Amygdala (tissue), 56 donors: ENCODE data around the gene ZNF280B.

Experiments used
- DNase-seq, 56 donors: peaks; one replicate each; lab custom pipeline; 2025; lab: John Stamatoyannopoulos, UW

Gene ZNF280B

DNA sequence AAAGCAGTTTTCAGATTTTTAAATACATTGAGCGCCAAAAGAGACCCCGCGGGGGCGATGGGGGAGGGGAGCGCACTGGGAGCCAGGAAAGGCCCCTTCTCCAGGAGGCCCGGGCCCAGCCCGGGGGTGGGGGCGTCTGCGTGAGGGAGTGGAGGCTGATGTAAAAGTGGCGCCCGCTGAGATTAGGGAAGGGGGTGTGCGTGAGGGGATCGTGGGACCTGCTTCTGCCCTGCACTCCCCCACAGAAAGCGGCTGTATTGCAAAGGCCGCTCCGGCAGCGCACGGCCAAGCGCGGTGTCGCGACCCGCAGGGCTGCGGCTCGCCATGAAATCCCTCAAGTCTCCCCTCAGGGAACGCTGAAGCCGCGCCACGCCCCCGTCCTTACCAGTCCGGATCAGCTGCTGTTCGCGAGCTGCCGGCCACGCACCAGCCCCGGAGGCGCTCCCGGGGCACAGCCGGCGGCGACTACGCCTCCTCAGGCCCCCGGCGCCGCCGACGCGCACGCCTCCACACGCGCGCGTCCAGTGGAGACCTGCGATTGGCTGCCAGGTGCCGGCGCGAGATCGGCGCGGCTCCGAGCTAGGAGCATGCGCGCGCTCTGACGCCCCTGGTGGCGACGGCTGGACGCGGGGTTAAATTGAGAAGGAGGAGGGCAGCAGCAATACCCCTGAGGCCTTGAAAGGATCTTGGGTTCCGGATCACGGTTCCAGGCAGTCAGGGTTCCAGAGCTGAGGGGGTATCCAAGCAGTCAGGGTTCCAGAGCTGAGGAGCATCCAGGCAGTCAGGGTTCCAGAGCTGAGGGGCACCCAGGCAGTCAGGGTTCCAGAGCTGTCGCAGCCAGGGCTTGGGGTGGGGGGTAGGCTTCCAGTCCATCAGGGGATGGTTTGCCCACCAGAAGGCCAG is at the start of gene ZNF280B:
Gene ZNF280B, minus strand, starts transcription at position 469 of the 903 bp plus-strand sequence. CDS start 19,344 bp downstream, outside the sequence.
- DNase-seq = peak in 53 of 56 donors; percentile 3 to 81 (median 48)

DNA sequence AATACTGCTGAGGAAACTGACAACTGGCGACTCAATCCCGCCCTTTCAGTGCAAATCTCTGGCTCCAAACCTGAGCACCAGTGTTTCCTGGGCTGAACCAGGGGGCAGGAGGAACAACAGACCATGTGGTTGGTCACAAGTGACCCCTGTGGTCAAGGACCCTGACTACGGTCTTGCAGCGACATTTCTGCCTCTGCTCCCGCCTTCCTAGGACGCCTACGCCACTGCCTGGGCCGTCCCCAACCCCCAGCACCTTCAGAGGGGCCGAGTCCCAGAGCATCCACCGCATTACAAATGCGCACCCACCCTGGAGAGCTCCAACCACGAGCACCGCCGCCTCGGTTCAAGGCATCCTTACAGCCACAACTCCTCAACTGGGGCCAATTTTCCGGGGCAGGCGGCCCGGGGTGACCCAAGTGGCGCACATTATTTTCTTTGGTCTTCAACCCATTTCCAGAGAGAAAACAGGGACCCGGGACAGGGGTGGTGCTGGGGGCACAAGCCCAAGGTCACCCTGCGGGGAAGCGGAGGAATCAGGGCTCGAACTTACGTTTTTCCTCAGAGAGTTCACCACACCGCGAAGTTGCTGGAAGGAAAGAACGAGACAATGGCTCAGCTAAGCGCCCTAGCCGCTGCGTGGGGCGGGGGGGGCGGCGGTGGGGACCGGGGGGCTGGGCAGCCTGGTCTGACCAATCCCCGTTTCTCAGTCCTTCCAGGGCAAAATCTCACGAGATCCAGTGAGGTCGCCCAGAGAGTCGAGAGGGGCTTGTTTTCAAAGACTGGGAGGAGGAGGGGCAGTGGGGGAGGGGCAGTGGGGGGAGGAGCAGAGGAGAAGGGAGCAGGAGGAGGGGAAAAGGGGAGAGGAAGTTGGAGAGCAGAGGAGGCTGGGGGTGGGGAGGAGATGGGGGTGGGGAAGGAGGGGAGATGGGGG is 48.7 kb upstream of the ZNF280B start:
- DNase-seq = peak in 1 of 56 donors; percentile 3

- DNase-seq = no peak
These were observed 48.0 kb upstream of the ZNF280B start for GRCh38 chr22:22556578-22556977.

DNA sequence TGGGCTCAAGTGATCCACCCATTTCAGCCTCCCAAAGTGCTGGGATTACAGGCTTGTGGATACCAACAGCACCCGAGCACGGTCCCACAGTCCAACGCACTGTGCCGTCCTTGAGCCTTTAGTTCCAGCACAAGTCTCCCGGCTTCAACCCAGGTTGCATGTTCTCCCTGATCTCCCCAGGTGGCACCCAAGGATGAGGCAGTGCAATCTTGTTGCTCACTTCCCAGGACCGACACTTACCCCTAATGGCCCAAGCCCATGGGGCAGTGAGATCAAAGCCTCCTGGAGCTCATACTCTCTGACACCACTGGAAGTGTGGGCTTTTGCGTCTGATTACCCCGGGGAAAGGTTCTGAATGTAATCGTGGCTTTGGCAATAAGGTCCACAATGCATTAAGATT is 47.1 kb upstream of the ZNF280B start:
- DNase-seq = no peak

- DNase-seq = no peak
These were observed 46.2 kb upstream of the ZNF280B start for GRCh38 chr22:22554587-22555284.

DNA sequence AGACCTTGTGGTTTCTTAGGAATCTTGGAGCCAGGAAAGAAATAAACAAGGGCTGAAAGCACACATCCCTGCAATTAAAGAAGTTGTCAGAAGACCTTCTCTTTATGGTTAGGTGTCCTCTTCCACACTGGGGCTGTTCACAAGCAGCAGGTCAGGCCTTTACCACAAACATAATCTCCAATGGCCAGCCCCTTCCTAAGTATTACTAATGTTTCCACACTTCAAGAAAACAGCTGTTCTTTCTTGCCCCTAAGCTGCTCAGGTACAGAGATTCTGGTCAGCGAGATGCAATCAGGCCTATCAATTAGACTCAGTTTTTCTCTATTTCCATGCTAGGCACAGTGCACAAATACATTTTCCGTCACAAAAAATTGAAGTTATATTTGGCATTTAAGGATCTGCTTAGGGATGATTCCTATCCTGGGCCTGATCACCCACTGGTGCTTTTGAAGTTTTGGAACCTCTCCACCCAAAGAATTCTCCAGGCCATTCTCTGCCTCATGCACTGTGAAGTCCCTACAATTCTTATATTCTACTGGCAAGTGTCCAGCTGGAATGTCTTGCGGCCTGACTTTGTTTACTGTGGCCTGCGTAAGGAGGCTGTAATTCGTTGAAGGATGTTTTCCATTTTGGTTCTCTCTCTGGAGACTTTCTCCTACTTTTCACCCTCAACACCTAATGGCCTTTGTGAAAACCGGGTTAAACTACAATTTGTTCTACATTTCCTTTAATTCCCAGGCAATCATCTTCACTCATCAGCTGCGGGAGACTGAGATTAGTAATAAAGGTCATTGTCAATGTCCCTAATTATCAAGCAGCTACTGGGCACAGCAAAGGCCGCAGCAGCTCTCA is 45.4 kb upstream of the ZNF280B start:
- no peak for DNase-seq

- DNase-seq = no peak
These were observed 44.6 kb upstream of the ZNF280B start for GRCh38 chr22:22553141-22553540.

DNA sequence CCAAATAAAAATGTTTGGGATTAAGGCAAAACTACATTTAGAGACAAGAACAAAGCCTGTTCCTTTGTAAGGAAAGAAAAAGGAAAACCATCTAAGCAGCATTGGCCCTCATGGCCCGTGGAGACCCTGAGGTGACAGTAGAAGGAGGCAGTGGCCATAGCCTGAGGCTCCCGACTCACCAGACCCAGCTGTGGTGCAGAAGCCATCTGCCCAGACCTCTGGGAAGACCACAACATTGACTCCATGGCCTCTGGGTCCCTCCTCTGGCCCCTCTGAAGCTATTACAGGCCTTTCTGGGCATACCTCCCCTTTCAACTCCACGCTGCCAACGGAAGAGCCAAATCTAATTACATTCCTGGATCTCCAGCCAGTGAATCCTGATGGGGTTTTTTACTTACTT is 44.1 kb upstream of the ZNF280B start:
- no peak for DNase-seq

DNA sequence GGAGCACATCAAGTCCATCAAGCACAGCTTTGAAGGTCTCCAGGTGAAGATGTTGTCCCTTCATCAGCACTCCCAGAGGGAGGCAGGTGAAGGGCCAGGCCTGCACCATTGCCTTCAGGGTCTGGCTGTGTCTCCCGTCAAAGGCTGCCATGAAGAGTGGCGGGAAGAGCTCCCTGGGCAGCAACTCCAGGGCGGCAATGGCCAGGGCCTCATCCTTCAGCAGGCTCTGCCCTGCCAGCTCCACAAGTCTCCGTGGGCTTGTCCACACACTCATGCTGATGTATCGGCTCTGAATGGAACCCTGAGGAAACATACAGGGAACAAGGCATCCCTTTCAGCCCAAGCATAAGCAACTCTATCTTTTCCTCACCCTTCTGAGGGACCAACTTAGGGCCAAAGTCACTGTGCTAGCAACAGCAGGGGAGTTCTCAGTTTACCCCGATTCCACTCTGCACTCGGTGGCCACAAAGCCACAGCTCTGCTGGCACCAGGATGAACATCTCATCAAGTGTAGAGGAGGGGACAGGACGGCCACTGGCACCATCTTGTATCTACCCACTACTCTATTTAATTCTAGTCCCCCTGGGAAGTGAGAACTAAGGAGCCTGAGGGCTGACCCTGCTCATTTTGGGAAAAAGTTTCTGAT is 42.4 kb upstream of the ZNF280B start:
- no peak for DNase-seq

DNA sequence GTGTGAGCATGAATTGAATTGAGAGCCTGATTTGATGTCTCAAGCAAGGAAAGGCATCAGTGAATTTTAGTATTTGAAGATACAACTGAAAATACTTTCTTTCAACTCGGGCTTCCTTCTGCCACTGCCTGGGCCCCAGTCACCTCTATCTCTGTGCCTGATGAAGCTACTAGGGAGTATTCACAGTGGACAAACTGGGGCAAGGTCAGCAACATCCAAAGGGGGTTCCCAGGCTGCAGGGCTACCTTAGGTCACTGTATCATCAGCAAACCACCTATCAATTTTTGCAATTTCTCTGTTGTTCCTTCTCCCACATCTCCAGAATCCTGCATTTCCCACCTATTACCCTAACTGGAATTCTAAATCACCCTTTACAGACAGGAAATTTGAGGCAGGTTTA is 40.4 kb upstream of the ZNF280B start:
- DNase-seq = no peak

DNA sequence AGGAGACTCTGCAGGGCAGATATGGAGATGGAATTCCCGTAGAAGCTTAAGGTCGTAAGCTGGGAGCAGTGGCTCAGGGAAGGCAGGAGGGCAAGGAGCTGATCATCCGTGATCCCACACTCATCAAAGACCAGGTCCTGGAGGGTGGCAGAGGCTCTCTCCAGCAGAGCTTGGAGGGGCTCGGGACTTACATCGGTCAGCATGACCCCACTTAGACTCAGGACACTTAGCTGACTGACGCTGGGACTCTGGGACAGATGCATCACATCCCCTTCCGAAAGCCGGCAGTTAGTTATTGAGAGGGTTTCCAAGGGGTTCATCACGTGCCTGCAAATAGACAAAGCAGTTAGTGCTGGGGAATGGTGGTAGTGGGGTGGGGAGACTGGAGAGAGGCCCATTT is 39.8 kb upstream of the ZNF280B start:
- DNase-seq = no peak

- DNase-seq = no peak
These were observed 39.3 kb upstream of the ZNF280B start for GRCh38 chr22:22547692-22548300.

DNA sequence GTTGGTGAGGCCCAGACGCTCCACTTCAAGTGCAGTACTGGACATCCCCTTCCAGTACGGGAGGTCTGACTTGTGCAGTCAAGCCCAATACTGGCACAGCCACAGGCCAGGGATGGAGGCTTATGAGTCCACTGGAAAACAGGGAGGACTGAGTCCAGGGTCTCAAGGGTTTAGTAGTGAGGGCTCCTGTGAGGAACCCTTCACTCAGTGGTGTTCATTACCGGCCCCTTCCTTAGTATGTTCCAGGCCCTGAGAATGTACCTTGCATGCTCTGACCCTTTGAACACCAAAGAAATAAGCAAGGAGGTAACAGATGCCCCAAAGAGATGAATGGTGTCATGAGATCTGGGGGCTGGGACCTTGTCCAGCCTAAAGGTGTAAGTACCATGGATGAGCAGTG is 38.7 kb upstream of the ZNF280B start:
- DNase-seq = no peak

DNA sequence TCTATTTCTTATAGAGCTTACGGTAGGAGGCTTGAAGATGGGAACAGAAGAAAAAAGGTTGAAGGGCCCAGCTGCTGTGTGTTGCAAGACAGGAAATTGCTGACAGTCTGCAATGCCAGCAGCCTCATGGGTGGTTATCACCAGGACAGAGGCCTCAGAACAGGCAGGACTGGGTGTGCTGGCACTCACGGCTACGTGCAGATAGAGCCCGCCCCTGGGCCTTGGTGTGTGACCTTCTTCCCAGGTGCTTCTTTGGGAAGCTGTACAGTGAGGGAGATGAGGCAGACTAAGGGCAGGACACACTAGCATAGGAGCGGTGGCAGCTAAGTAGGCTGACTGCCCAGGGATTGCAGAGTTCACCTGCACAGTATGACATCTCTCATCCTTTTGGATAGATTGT is 37.9 kb upstream of the ZNF280B start:
- no peak for DNase-seq

DNA sequence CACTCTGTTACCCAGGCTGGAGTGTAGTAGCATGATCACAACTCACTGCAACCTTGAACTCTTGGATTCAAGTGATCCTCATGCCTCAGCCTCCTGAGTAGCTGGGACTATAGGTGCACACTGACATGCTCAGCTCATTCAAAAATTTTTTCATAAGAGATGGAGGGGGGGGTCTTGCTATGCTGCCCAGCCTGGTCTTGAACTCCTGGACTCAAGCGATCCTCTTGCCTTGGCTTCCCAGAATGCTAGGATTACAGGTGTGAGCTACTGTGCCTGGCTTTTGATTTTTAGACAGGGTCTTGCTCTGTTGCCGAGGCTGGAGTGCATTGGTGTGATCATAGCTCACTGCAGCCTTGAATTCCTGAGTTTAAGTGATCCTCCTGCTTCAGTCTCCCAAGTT is 36.5 kb upstream of the ZNF280B start:
- no peak for DNase-seq

GRCh38 chr22:22538226-22538989 is 29.9 kb upstream of the ZNF280B start:
- DNase-seq = no peak

GRCh38 chr22:22536916-22537315 is 28.4 kb upstream of the ZNF280B start:
- DNase-seq = no peak

GRCh38 chr22:22536515-22536914 is 28.0 kb upstream of the ZNF280B start:
- DNase-seq = no peak
